Measurements from ENCODE around the gene TTC28. TPM values are rescaled to one million over a fixed set of nuclear protein-coding genes. Genes with fewer than 3 reads are reported as not detected.
A peak's percentile ranks its signal among the peaks of the same experiment; 100 is the strongest.

Gene TTC28
- total RNA-seq, 2 experiments from 2014 or later: 1.2 to 3.6 TPM

- no peaks in the 10 kb centered on the region for H3K9me3 Mint-ChIP-seq (ENCODE audit: low read depth)
- DNase-seq (no peak), ATAC-seq (no peak)
- no peaks in the 10 kb centered on the region for H3K36me3 Mint-ChIP-seq
- H3K27ac Mint-ChIP-seq: no peak overlapping the region
- CTCF ChIA-PET: no interaction called here
- H3K27me3 Mint-ChIP-seq: peaks cover 37% of the 10 kb centered on the region
- H3K4me1 Mint-ChIP-seq: no peaks in the 10 kb centered on the region
- H3K4me3 Mint-ChIP-seq: no peak overlapping the region
Observed at GRCh38 chr22:28418008-28418407, 261.6 kb downstream of the TTC28 start.

GRCh38 chr22:28417431-28417830 is 262.2 kb downstream of the TTC28 start:
- H3K36me3 Mint-ChIP-seq: no peaks in the 10 kb centered on the region
- DNase-seq: no peak
- H3K27me3 Mint-ChIP-seq: peaks cover 41% of the 10 kb centered on the region
- no peak overlapping the region for H3K4me3 Mint-ChIP-seq
- CTCF ChIA-PET: no interaction called here
- no peaks in the 10 kb centered on the region for H3K4me1 Mint-ChIP-seq
- no peaks in the 10 kb centered on the region for H3K9me3 Mint-ChIP-seq (ENCODE audit: low read depth)
- no peak overlapping the region for H3K27ac Mint-ChIP-seq
- ATAC-seq: no peak

GRCh38 chr22:28414913-28415312 is 264.7 kb downstream of the TTC28 start:
- Mint-ChIP-seq H3K27ac (no peak overlapping the region), H3K4me3 (no peak overlapping the region), H3K4me1 (no peaks in the 10 kb centered on the region), H3K27me3 (peaks cover 54% of the 10 kb centered on the region), H3K9me3 (ENCODE audit: low read depth) (no peaks in the 10 kb centered on the region), H3K36me3 (no peaks in the 10 kb centered on the region)
- ATAC-seq (no peak), DNase-seq (no peak)
- CTCF ChIA-PET: no interaction called here

GRCh38 chr22:28413612-28414399 is 265.8 kb downstream of the TTC28 start:
- H3K36me3 Mint-ChIP-seq: no peaks in the 10 kb centered on the region
- CTCF ChIA-PET: no interaction called here
- no peak for ATAC-seq

GRCh38 chr22:28412109-28412508 is 267.5 kb downstream of the TTC28 start:
- CTCF ChIA-PET: interaction anchor here (0.9 kb wide), 1 partner anchor 30 kb away, joined by 3 read pairs; no protein-coding TSS in a partner anchor
- Mint-ChIP-seq H3K9me3 (ENCODE audit: low read depth) (no peaks in the 10 kb centered on the region), H3K27me3 (peaks cover 44% of the 10 kb centered on the region), H3K27ac (no peak overlapping the region), H3K36me3 (no peaks in the 10 kb centered on the region), H3K4me1 (no peaks in the 10 kb centered on the region), H3K4me3 (no peak overlapping the region)
- ATAC-seq (no peak), DNase-seq (no peak)

More at GRCh38 chr22:28413612-28414399, 265.8 kb downstream of the TTC28 start:
- DNase-seq: no peak
- no peaks in the 10 kb centered on the region for H3K9me3 Mint-ChIP-seq (ENCODE audit: low read depth)
- peaks cover 50% of the 10 kb centered on the region for H3K27me3 Mint-ChIP-seq
- no peak overlapping the region for H3K27ac Mint-ChIP-seq
- H3K4me3 Mint-ChIP-seq: no peak overlapping the region
- no peaks in the 10 kb centered on the region for H3K4me1 Mint-ChIP-seq

GRCh38 chr22:28411125-28411524 is 268.5 kb downstream of the TTC28 start:
- no peak overlapping the region for H3K27ac Mint-ChIP-seq
- ATAC-seq: no peak

GRCh38 chr22:28410050-28410816 is 269.4 kb downstream of the TTC28 start:
- H3K27me3 Mint-ChIP-seq: peaks cover 39% of the 10 kb centered on the region
- no peak overlapping the region for H3K27ac Mint-ChIP-seq
- no peak overlapping the region for H3K4me3 Mint-ChIP-seq
- DNase-seq (no peak), ATAC-seq (no peak)
- CTCF ChIA-PET: no interaction called here
- H3K9me3 Mint-ChIP-seq (ENCODE audit: low read depth): no peaks in the 10 kb centered on the region
- H3K36me3 Mint-ChIP-seq: no peaks in the 10 kb centered on the region
- no peaks in the 10 kb centered on the region for H3K4me1 Mint-ChIP-seq

More at GRCh38 chr22:28411125-28411524, 268.5 kb downstream of the TTC28 start:
- CTCF ChIA-PET: interaction anchor here (0.9 kb wide), 1 partner anchor 31 kb away, joined by 3 read pairs; no protein-coding TSS in a partner anchor
- Mint-ChIP-seq H3K9me3 (ENCODE audit: low read depth) (no peaks in the 10 kb centered on the region), H3K27me3 (peaks cover 39% of the 10 kb centered on the region), H3K36me3 (no peaks in the 10 kb centered on the region), H3K4me3 (no peak overlapping the region), H3K4me1 (no peaks in the 10 kb centered on the region)
- no peak for DNase-seq

- Mint-ChIP-seq H3K27me3 (peaks cover 29% of the 10 kb centered on the region), H3K36me3 (peaks cover 3% of the 10 kb centered on the region), H3K4me1 (peaks cover 3% of the 10 kb centered on the region), H3K27ac (no peak overlapping the region), H3K9me3 (ENCODE audit: low read depth) (no peaks in the 10 kb centered on the region), H3K4me3 (no peak overlapping the region)
- CTCF ChIA-PET: interaction anchor here (0.9 kb wide), 1 partner anchor 9 kb away, joined by 3 read pairs; no protein-coding TSS in a partner anchor
- ATAC-seq (no peak), DNase-seq (no peak)
Observed at GRCh38 chr22:28408709-28409108, 270.9 kb downstream of the TTC28 start.

- Mint-ChIP-seq H3K4me3 (no peak overlapping the region), H3K27me3 (peaks cover 27% of the 10 kb centered on the region), H3K9me3 (ENCODE audit: low read depth) (no peaks in the 10 kb centered on the region), H3K36me3 (peaks cover 3% of the 10 kb centered on the region), H3K4me1 (peaks cover 12% of the 10 kb centered on the region), H3K27ac (no peak overlapping the region)
- CTCF ChIA-PET: no interaction called here
- DNase-seq (no peak), ATAC-seq (no peak)
Observed at GRCh38 chr22:28407645-28408044, 272.0 kb downstream of the TTC28 start.

GRCh38 chr22:28406246-28406645 is 273.4 kb downstream of the TTC28 start:
- H3K27me3 Mint-ChIP-seq: peaks cover 15% of the 10 kb centered on the region
- CTCF ChIA-PET: no interaction called here

GRCh38 chr22:28405588-28405987 is 274.1 kb downstream of the TTC28 start:
- H3K9me3 Mint-ChIP-seq (ENCODE audit: low read depth): no peaks in the 10 kb centered on the region
- CTCF ChIA-PET: no interaction called here
- peaks cover 22% of the 10 kb centered on the region for H3K4me1 Mint-ChIP-seq
- no peak for DNase-seq
- no peak overlapping the region for H3K27ac Mint-ChIP-seq
- no peak for ATAC-seq
- H3K4me3 Mint-ChIP-seq: no peak overlapping the region
- peaks cover 12% of the 10 kb centered on the region for H3K27me3 Mint-ChIP-seq
- peaks cover 3% of the 10 kb centered on the region for H3K36me3 Mint-ChIP-seq

More at GRCh38 chr22:28406246-28406645, 273.4 kb downstream of the TTC28 start:
- ATAC-seq (no peak), DNase-seq (no peak)
- H3K4me1 Mint-ChIP-seq: peaks cover 20% of the 10 kb centered on the region
- no peak overlapping the region for H3K4me3 Mint-ChIP-seq
- H3K36me3 Mint-ChIP-seq: peaks cover 3% of the 10 kb centered on the region
- H3K27ac Mint-ChIP-seq: no peak overlapping the region
- no peaks in the 10 kb centered on the region for H3K9me3 Mint-ChIP-seq (ENCODE audit: low read depth)

GRCh38 chr22:28402539-28402938 is 277.1 kb downstream of the TTC28 start:
- peaks cover 31% of the 10 kb centered on the region for H3K4me1 Mint-ChIP-seq
- CTCF ChIA-PET: no interaction called here
- no peak overlapping the region for H3K4me3 Mint-ChIP-seq
- ATAC-seq: peak; percentile 82
- no peak for DNase-seq
- H3K9me3 Mint-ChIP-seq (ENCODE audit: low read depth): no peaks in the 10 kb centered on the region
- peaks cover 3% of the 10 kb centered on the region for H3K36me3 Mint-ChIP-seq
- H3K27me3 Mint-ChIP-seq: no peaks in the 10 kb centered on the region
- peak overlapping the region; percentile 78 for H3K27ac Mint-ChIP-seq

- CTCF ChIA-PET: no interaction called here
- DNase-seq (no peak), ATAC-seq (no peak)
- H3K4me3 Mint-ChIP-seq: no peak overlapping the region
- H3K36me3 Mint-ChIP-seq: peaks cover 3% of the 10 kb centered on the region
- H3K9me3 Mint-ChIP-seq (ENCODE audit: low read depth): no peaks in the 10 kb centered on the region
- H3K27me3 Mint-ChIP-seq: no peaks in the 10 kb centered on the region
- peak overlapping the region; percentile 78 for H3K27ac Mint-ChIP-seq
- peaks cover 36% of the 10 kb centered on the region for H3K4me1 Mint-ChIP-seq
Observed at GRCh38 chr22:28402060-28402459, 277.6 kb downstream of the TTC28 start.

- Mint-ChIP-seq H3K4me3 (no peak overlapping the region), H3K9me3 (ENCODE audit: low read depth) (no peaks in the 10 kb centered on the region), H3K27me3 (peaks cover 7% of the 10 kb centered on the region), H3K27ac (no peak overlapping the region), H3K36me3 (peaks cover 2% of the 10 kb centered on the region), H3K4me1 (peaks cover 58% of the 10 kb centered on the region)
- ATAC-seq (no peak), DNase-seq (no peak)
- CTCF ChIA-PET: interaction anchor here (0.6 kb wide), 1 partner anchor 10 kb away, joined by 3 read pairs; no protein-coding TSS in a partner anchor
Observed at GRCh38 chr22:28398981-28399380, 280.7 kb downstream of the TTC28 start.

Data from activated CD8-positive, alpha-beta memory T cell treated with anti-CD3 and anti-CD28 coated beads, Interleukin-2, amount 10 ng/mL, durations not matched to agents 7 days and 5 days (primary cell).